Measurements from ENCODE around the gene CHD9NB. TPM values are rescaled to one million over a fixed set of nuclear protein-coding genes. Genes with fewer than 3 reads are reported as not detected.
"Not testable (repeated sequence)": the region's sequence is repeated elsewhere in the genome, so short reads cannot be mapped to it uniquely, and the experiment has no call there.

Gene CHD9NB
- total RNA-seq, 2 experiments from 2014 or later, result 0.15 to 0.27 TPM

GRCh38 chr16:53048139-53048915, 4.4 kb downstream of the CHD9NB start:
- H3K9me3 Mint-ChIP-seq, result no peaks in the 10 kb centered on the region
- ChIA-PET CTCF (interaction anchor here (0.6 kb wide), 1 partner anchor 260 kb away, joined by 3 read pairs; no protein-coding TSS in a partner anchor), POLR2A (no interaction called here)
- H3K27ac Mint-ChIP-seq, result no peak overlapping the region
- peaks cover 11% of the 10 kb centered on the region for H3K4me1 Mint-ChIP-seq
- no peak overlapping the region for H3K4me3 Mint-ChIP-seq
- H3K36me3 Mint-ChIP-seq (ENCODE audit: low read depth), result no peaks in the 10 kb centered on the region
- no peaks in the 10 kb centered on the region for H3K27me3 Mint-ChIP-seq
- DNase-seq, result no peak

DNA sequence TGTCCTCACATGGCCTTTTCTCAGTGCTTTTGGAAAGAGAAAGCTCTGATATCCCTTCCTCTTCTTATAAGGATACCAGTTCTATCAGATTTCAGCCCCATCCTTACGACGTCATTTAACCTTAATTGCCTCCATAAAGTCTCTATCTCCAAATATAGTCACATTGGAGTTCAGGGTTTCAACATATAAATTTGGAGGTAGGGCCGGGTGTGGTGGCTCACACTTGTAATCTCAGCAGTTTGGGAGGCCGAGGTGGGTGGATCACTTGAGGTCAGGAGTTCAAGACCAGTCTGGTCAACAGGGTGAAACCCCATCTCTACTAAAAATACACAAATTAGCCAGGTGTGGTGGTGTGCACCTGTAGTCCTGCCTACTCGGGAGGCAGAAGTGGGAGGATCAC, 5.2 kb downstream of the CHD9NB start:
- POLR2A ChIA-PET; H3K4me1 Mint-ChIP-seq; DNase-seq; H3K9me3 Mint-ChIP-seq; H3K27ac Mint-ChIP-seq; H3K36me3 Mint-ChIP-seq (ENCODE audit: low read depth); CTCF ChIA-PET; H3K4me3 Mint-ChIP-seq; H3K27me3 Mint-ChIP-seq: not testable (repeated sequence)

DNA sequence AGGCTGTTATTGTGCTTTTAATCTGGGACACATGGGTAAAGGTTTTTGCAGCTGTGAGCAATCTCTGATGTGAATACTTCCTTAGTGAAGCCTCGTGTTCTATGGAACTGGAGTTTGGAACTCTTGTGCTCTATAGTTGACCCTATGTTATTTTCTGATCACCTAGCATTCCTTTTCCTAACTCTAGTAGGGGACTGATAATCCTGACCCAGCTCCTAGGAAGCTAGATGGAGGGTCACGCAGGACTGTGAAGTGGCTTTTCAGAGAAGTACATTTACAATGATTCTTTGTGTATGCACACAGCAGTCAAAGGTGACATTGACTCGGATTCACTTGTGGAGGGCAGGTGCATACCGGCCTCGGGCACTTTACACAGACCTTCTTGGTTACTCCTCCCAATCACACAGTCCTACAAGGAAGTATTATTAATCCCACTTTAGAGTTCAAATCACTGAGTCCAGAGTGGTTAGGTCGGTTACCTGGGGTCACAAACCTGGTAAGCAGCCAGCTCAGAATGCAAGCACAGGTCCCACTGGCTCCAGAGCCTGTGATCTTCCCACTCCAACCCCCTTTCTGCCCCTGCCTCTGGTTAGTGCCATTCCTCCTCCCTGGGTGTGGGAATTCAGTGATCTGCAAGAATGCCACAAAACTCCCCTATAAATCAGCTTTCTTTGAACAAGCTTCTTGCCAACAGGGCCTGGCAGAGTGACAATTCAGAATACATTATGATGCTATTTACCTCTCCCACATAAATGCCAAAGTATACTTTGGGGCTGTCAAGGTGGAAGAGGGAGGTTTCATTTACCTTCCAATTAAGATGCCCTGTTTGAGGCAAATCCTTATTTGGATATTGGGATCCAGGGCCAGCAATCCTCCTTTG, 7.1 kb downstream of the CHD9NB start:
- H3K27me3 Mint-ChIP-seq, result peaks cover 2% of the 10 kb centered on the region
- H3K4me1 Mint-ChIP-seq, result no peaks in the 10 kb centered on the region
- no peaks in the 10 kb centered on the region for H3K9me3 Mint-ChIP-seq
- DNase-seq, result no peak
- H3K4me3 Mint-ChIP-seq, result no peak overlapping the region
- ChIA-PET CTCF (interaction anchor here (0.6 kb wide), 1 partner anchor 1769 kb away, joined by 3 read pairs; no protein-coding TSS in a partner anchor), POLR2A (no interaction called here)
- no peak overlapping the region for H3K27ac Mint-ChIP-seq
- H3K36me3 Mint-ChIP-seq (ENCODE audit: low read depth), result no peaks in the 10 kb centered on the region

DNA sequence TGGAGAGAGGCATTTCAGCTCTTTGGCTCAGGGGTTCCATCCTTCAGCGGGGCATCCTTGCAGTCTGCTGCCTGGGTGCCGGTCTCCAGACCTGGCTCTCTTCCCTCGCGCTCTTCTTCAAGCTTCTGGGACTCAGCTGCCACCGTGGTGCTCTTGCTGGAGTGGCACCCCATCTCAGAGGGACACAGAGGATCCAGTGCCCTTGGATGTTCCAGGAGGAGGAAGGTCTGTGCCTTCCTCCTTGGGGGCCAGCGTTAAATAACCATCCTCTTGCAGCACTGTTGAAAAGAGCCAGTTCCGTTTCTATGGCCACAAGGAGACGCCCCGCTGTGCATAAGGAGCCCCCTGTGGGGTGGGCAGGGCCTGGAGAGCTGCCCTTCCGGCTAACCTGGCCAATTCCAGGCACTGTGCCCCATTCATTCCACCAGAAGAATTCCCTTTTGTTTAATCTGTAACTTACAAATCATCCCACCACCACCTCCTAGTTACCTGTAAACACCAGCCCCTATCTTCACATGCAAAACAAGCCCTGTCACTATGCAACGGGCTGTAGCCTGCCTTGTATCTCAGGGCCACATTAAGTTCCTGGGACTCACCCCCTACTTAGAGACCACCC, 8.6 kb downstream of the CHD9NB start:
- POLR2A ChIA-PET, result no interaction called here
- no peak for DNase-seq
- no peaks in the 10 kb centered on the region for H3K9me3 Mint-ChIP-seq
- no peak overlapping the region for H3K27ac Mint-ChIP-seq
- CTCF ChIA-PET, result interaction anchor here (0.6 to 2.0 kb wide), 2 partner anchors 11 to 496 kb away, joined by 3 to 7 read pairs; partner anchors contain the start of gene CHD9
- H3K27me3 Mint-ChIP-seq, result peaks cover 2% of the 10 kb centered on the region
- no peaks in the 10 kb centered on the region for H3K4me1 Mint-ChIP-seq
- no peaks in the 10 kb centered on the region for H3K36me3 Mint-ChIP-seq (ENCODE audit: low read depth)
- H3K4me3 Mint-ChIP-seq, result no peak overlapping the region

DNA sequence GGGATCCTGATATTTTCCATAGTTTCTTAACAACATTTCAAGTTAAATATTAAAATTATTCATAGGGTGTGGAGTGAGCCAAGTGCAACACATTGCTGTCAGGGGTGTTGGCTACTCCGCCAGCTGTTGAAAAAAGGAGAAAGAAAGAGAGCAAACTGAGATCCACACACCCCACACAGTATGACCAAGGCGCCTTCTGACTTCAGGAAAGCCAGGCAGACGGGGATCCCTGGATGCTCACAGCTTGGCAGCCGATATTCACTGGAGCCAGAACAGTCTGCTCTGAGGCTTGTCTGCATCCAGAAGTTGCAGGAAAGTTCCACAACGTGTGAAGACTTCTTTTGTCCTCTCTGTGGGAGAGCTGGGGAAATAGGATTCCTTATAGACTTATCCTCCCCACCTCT, 9.3 kb downstream of the CHD9NB start:
- Mint-ChIP-seq H3K4me3 (no peak overlapping the region), H3K9me3 (no peaks in the 10 kb centered on the region), H3K36me3 (ENCODE audit: low read depth) (no peaks in the 10 kb centered on the region), H3K4me1 (no peaks in the 10 kb centered on the region), H3K27me3 (peaks cover 2% of the 10 kb centered on the region), H3K27ac (no peak overlapping the region)
- POLR2A ChIA-PET, result no interaction called here
- CTCF ChIA-PET, result interaction anchor here (2.0 kb wide), 1 partner anchor 12 kb away, joined by 7 read pairs; the partner anchor contains the start of gene CHD9
- no peak for DNase-seq

DNA sequence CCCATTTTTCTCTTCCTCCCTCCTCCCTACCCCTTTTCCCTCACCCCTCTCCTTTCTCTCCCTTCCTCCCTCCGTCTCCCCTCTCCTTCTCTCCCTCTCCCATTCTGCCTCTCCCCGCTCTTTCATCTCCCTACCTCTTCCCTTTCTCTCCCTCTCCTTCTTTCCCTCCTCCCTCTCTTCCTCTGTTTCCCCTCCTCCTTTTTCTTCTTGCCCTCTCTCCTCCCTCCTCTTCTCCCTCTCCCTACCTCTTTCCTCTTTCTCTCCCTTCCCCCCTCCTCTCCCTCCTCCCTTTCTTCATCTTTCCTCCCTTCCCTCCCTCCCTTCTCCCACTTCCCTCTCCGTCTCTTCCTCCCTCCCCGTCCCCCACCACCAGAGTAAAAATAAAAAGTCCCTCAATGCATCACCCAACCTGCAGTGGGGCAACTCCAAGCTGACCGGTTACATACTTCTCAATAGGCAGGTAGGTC, 10.4 kb downstream of the CHD9NB start:
- CTCF ChIA-PET, result interaction anchor here (0.7 kb wide), 1 partner anchor 1355 kb away, joined by 3 read pairs; no protein-coding TSS in a partner anchor
- no peak overlapping the region for H3K4me3 Mint-ChIP-seq
- no peaks in the 10 kb centered on the region for H3K36me3 Mint-ChIP-seq (ENCODE audit: low read depth)
- no peaks in the 10 kb centered on the region for H3K4me1 Mint-ChIP-seq
- H3K9me3 Mint-ChIP-seq, result no peaks in the 10 kb centered on the region
- peaks cover 2% of the 10 kb centered on the region for H3K27me3 Mint-ChIP-seq
- no peak overlapping the region for H3K27ac Mint-ChIP-seq
- no peak for DNase-seq
- POLR2A ChIA-PET, result no interaction called here

DNA sequence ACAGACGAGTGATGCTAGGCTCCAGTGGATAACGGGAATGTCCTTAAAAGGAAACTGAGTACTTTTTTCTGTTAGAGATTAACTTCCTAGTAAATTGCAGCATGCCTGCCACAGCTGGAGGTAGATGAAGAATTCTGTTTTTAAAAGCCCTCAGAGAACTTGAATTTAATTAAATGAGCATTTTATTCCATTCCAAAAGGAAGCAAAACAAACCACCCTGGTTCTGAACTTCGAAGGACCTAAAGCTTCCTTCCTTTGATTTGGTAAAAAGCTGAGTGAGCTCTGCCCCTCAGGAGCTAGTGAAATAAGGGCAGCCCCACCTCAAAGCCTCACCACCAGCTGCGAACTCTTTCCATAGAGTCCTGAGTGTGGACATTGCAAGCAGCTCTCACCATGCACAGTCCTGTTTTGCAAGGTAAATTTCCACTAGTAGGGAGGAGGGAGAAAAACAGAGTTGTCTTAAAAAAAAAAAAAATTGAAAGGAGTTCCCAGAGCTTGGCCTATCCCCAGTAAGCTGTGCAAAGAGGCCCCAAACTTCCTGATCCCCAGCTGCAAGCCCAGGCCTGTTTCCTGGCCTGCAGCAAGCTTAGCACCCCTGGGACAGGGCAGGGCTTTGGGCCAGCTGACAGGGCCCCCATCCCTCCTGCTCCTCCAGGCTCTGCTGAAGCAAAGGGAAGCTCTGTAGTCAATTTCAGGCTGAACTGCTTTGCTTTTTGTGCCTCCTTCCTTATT, 11.2 kb downstream of the CHD9NB start:
- H3K36me3 Mint-ChIP-seq (ENCODE audit: low read depth), result no peaks in the 10 kb centered on the region
- POLR2A ChIA-PET, result interaction anchor here (0.6 kb wide), 1 partner anchor 191 kb away, joined by 3 read pairs; no protein-coding TSS in a partner anchor
- no peak overlapping the region for H3K4me3 Mint-ChIP-seq
- H3K27ac Mint-ChIP-seq, result no peak overlapping the region
- no peaks in the 10 kb centered on the region for H3K9me3 Mint-ChIP-seq
- no peaks in the 10 kb centered on the region for H3K4me1 Mint-ChIP-seq
- H3K27me3 Mint-ChIP-seq, result peaks cover 2% of the 10 kb centered on the region
- no peak for DNase-seq
- CTCF ChIA-PET, result interaction anchor here (0.7 kb wide), 1 partner anchor 1356 kb away, joined by 3 read pairs; no protein-coding TSS in a partner anchor

DNA sequence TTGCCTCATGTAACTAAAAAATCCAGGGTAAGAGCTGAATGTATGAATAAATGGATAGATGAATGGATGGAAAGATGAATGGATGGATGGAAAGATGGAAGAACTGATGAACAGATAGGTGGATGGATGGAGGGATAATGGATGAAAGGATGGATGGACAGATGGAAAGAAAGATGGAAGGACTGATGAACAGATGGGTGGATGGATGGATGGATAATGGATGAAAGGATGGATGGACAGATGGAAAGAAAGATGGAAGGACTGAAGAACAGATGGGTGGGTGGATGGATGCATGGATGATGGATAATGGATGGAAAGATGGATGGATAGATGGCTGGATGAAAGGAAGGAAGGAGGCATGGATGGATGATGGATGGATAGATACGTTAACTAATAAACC, 11.9 kb downstream of the CHD9NB start:
- no peak overlapping the region for H3K27ac Mint-ChIP-seq
- H3K36me3 Mint-ChIP-seq (ENCODE audit: low read depth), result no peaks in the 10 kb centered on the region
- no peak for DNase-seq
- H3K27me3 Mint-ChIP-seq, result peaks cover 2% of the 10 kb centered on the region
- POLR2A ChIA-PET, result interaction anchor here (0.6 kb wide), 1 partner anchor 192 kb away, joined by 3 read pairs; no protein-coding TSS in a partner anchor
- CTCF ChIA-PET, result no interaction called here
- H3K4me1 Mint-ChIP-seq, result no peaks in the 10 kb centered on the region
- H3K9me3 Mint-ChIP-seq, result no peaks in the 10 kb centered on the region
- no peak overlapping the region for H3K4me3 Mint-ChIP-seq

DNA sequence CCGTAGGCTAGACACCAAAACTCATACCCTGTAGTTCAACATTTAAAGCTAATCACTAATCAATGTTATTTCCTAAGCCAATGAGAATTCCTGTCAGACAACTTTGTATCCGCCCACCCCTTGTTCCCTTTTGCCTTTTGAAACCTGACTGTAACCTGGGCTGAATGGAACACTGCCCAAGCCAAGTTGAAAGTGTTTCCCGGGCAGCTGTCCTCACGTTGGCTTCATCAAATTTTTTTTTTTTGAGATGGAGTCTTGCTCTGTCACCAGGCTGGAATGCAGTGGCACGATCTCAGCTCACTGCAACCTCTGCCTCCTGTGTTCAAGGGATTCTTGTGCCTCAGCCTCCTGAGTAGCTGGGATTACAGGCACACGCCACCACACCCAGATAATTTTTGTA, 16.0 kb downstream of the CHD9NB start:
- H3K9me3 Mint-ChIP-seq; CTCF ChIA-PET; H3K4me3 Mint-ChIP-seq; H3K27ac Mint-ChIP-seq; DNase-seq; H3K36me3 Mint-ChIP-seq (ENCODE audit: low read depth); H3K27me3 Mint-ChIP-seq; H3K4me1 Mint-ChIP-seq; POLR2A ChIA-PET: not testable (repeated sequence)

GRCh38 chr16:53036066-53036465, 16.6 kb downstream of the CHD9NB start:
- Mint-ChIP-seq H3K9me3 (no peaks in the 10 kb centered on the region), H3K4me3 (no peak overlapping the region), H3K27ac (no peak overlapping the region), H3K4me1 (no peaks in the 10 kb centered on the region), H3K36me3 (ENCODE audit: low read depth) (no peaks in the 10 kb centered on the region), H3K27me3 (peaks cover 12% of the 10 kb centered on the region)
- ChIA-PET CTCF (no interaction called here), POLR2A (no interaction called here)
- no peak for DNase-seq

DNA sequence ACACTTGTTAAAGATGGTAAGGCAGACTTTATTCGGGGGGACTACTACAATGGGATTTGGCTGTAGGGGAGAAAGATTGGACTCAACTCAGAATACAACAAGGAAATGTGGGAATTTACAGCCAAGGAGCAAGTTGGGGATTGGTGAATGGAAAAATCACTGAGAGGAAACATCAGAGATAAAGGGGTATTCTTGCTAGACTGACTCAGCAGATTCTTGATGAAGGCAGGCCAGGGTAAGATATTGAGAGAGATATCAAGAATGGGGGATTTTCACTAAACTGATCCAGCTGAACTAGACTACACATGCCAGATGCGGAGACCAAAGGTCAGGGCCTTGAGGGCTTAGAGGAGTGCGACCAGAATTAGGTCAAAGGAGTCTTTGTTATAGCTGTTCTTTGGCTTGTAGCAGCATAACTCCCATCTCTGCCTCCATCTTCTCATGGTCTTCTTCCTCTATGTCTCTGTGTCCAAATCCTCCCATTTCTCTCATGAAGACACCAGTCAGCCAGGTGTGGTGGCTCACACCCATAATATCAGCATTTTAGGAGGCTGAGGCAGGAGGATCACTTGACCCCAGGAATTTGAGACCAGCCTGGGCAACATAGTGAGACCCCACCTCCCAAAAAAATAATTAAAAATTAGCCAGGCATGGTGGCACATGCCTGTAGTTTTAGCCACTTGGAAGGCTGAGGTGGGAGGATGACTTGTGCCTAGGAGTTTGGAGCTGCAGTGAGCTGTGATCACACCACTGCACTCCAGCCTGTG, 17.3 kb downstream of the CHD9NB start:
- POLR2A ChIA-PET, result no interaction called here
- no peaks in the 10 kb centered on the region for H3K4me1 Mint-ChIP-seq
- H3K4me3 Mint-ChIP-seq, result no peak overlapping the region
- CTCF ChIA-PET, result interaction anchor here (0.6 kb wide), 1 partner anchor 889 kb away, joined by 4 read pairs; no protein-coding TSS in a partner anchor
- no peak overlapping the region for H3K27ac Mint-ChIP-seq
- no peak for DNase-seq
- peaks cover 10% of the 10 kb centered on the region for H3K27me3 Mint-ChIP-seq
- no peaks in the 10 kb centered on the region for H3K9me3 Mint-ChIP-seq
- H3K36me3 Mint-ChIP-seq (ENCODE audit: low read depth), result no peaks in the 10 kb centered on the region

- Mint-ChIP-seq H3K4me1 (no peaks in the 10 kb centered on the region), H3K27me3 (peaks cover 10% of the 10 kb centered on the region), H3K9me3 (no peaks in the 10 kb centered on the region), H3K4me3 (no peak overlapping the region), H3K36me3 (ENCODE audit: low read depth) (no peaks in the 10 kb centered on the region), H3K27ac (no peak overlapping the region)
- CTCF ChIA-PET, result no interaction called here
- POLR2A ChIA-PET, result no interaction called here
- DNase-seq, result no peak
Measured at GRCh38 chr16:53034306-53034705, 18.4 kb downstream of the CHD9NB start.

All from activated CD4-positive, alpha-beta T cell treated with anti-CD3 and anti-CD28 coated beads, Interleukin-2, amount 10 ng/mL, durations not matched to agents 7 days and 5 days (primary cell).